Esophagus squamous epithelium (tissue), 5 donors: ENCODE measurements around the gene SMAD7. TPM values are rescaled to one million over a fixed set of nuclear protein-coding genes. Genes with fewer than 3 reads are reported as not detected.

Source experiments
- DNase-seq: peaks from one replicate; lab custom pipeline; 2025; lab: John Stamatoyannopoulos, UW
- H3K27ac ChIP-seq, 4 donors: fragments of 200-600 bp; sonication (generic); one replicate each; pipeline ENCODE4 v1.5.1; 2016 to 2019; ENCODE audit warnings: mild to moderate bottlenecking in 1 of 4
- H3K27me3 ChIP-seq, 4 donors: fragments of 200-600 bp; sonication (generic); 1 replicate in 3 of 4; 2 replicates in 1 of 4; pipeline versions ENCODE4 v1.5.1 to v1.6.0; 2017 to 2021; ENCODE audit warnings: antibody characterized with exemption in 1 of 4
- H3K36me3 ChIP-seq, 3 donors: fragments of 200-600 bp; sonication (generic); one replicate each; pipeline ENCODE4 v1.5.1; 2016 to 2019
- H3K4me1 ChIP-seq, 3 donors: fragments of 200-600 bp; sonication (generic); one replicate each; pipeline ENCODE4 v1.5.1; 2017 to 2019
- H3K4me3 ChIP-seq, 4 donors: fragments of 200-600 bp; sonication (generic); 1 replicate in 3 of 4; 2 replicates in 1 of 4; pipeline ENCODE4 v1.5.1; 2016 to 2019; ENCODE audit warnings: mild to moderate bottlenecking in 2 of 4, moderate library complexity in 1 of 4
- H3K9me3 ChIP-seq, 3 donors: fragments of 200-600 bp; sonication (generic); one replicate each; pipeline ENCODE4 v1.5.1; 2016 to 2019
- POLR2A ChIP-seq, 4 donors: fragments of 450-650 bp; IDR thresholded peaks; one replicate each; pipeline ENCODE4 v1.6.1; 2017; ENCODE audit warnings: antibody characterized with exemption in 4 of 4, mild to moderate bottlenecking in 4 of 4, moderate library complexity in 3 of 4
- WGBS, 2 donors: methylation state at CpG; one replicate each; pipeline ENCODE4 v1.1.5; 2018; 5-methylcytosine and 5-hydroxymethylcytosine counted together
- intact Hi-C: fragments of 100-400 bp; cut with DNase I; formaldehyde crosslinking; loops from one replicate; pipeline ENCODE4 v1.15.0; 2022
- total RNA-seq, 4 donors: library from RNA; depleted of rRNA; stranded (reverse); fragments of >200 nt; gene quantifications; one replicate each; pipeline ENCODE4 v1.1.0, GENCODE V29; 2016
- TF ChIP-seq, protein P1 (sequence below), 6 experiments: fragments of 450-650 bp in 4 of 6; fragments of 200-600 bp in 2 of 6; sonication (generic) in 2 of 6; IDR thresholded peaks; one replicate each; pipeline ENCODE4 v1.5.1; 2016 to 2019; ENCODE audit warnings: antibody characterized with exemption in 6 of 6, mild to moderate bottlenecking in 4 of 6, moderate library complexity in 4 of 6
- donor health status: DM: yes; HTN: yes; CAD: no.

SMAD7 gene, protein sequence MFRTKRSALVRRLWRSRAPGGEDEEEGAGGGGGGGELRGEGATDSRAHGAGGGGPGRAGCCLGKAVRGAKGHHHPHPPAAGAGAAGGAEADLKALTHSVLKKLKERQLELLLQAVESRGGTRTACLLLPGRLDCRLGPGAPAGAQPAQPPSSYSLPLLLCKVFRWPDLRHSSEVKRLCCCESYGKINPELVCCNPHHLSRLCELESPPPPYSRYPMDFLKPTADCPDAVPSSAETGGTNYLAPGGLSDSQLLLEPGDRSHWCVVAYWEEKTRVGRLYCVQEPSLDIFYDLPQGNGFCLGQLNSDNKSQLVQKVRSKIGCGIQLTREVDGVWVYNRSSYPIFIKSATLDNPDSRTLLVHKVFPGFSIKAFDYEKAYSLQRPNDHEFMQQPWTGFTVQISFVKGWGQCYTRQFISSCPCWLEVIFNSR
- total RNA-seq: 10 to 100 TPM in 2 of 4 donors, 1 to 10 TPM in 2; 4.2 to 26.5 (median 9.0) TPM

DNA sequence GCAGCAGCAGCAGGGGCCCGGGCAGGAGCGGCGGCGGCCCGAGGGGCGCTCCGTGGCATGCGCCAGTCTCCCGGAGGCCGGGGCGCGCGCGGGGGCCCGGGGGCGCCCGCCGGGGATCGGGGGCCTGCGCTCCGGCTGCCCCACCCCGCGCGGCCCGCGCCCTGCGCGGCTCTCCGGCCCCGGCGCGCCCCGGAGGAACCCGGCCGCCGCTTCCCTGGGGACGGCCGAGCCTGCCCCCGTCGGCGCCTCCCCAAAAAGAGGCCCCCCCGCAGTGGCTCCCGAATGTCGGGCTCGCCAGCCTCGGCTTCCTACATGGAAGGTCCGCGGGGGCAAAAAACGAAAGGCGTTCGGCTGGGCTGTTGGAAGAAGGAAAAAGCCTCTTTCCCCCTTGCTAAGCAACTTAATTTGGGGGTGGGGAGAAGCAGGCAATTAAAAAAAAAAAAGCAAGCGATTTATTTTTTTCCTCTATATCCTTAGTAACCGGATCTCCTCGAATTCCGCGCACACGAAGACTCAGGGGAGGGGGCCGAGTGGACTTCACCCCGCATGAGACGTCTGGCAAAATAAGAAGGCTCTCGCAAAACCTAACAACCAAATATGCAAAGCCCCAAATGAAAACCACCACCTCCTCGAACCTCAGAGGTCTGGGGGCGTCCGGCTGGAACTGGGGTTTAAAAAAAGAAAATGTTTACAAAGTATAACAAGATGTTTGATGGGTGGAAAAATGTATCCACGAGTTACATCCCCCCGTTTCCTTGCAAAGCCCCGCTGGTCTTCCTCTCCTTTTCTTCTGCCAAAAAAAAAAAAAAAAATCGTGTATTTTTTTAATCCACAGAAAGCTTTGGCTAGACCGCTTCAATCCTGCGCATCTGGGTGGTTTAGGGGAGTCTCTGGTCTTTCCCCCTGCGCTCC is at the start of gene SMAD7:
TSS of gene SMAD7 (minus strand) at position 430 of the 912 bp plus-strand sequence. CDS start 541 bp downstream, outside the sequence.
- no peak for DNase-seq
- WGBS, 2 donors: 0 to 1% methylated on average over 20 to 28 of the region's 71 CpGs
- H3K27ac ChIP-seq: peak within 1 kb of the TSS; percentile 96 to 100 (median 98)
- H3K4me3 ChIP-seq: peak within 1 kb of the TSS; percentile 74 to 92 (median 88)
- no peaks in the 10 kb centered on the region for H3K9me3 ChIP-seq
- H3K4me1 ChIP-seq: peaks cover 27 to 82% (median 34%) of the 10 kb centered on the region in 3 donors
- intact Hi-C loops: no loop called here
- no peak for TF ChIP-seq POLR2A (IDR thresholded peaks at IDR 0.05)
- TF ChIP-seq, protein P1, sequence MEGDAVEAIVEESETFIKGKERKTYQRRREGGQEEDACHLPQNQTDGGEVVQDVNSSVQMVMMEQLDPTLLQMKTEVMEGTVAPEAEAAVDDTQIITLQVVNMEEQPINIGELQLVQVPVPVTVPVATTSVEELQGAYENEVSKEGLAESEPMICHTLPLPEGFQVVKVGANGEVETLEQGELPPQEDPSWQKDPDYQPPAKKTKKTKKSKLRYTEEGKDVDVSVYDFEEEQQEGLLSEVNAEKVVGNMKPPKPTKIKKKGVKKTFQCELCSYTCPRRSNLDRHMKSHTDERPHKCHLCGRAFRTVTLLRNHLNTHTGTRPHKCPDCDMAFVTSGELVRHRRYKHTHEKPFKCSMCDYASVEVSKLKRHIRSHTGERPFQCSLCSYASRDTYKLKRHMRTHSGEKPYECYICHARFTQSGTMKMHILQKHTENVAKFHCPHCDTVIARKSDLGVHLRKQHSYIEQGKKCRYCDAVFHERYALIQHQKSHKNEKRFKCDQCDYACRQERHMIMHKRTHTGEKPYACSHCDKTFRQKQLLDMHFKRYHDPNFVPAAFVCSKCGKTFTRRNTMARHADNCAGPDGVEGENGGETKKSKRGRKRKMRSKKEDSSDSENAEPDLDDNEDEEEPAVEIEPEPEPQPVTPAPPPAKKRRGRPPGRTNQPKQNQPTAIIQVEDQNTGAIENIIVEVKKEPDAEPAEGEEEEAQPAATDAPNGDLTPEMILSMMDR (IDR thresholded peaks at IDR 0.05): no peak
- no peaks in the 10 kb centered on the region for H3K27me3 ChIP-seq
- peaks cover 0 to under 1% (median 0%) of the 10 kb centered on the region in 3 donors for H3K36me3 ChIP-seq

DNA sequence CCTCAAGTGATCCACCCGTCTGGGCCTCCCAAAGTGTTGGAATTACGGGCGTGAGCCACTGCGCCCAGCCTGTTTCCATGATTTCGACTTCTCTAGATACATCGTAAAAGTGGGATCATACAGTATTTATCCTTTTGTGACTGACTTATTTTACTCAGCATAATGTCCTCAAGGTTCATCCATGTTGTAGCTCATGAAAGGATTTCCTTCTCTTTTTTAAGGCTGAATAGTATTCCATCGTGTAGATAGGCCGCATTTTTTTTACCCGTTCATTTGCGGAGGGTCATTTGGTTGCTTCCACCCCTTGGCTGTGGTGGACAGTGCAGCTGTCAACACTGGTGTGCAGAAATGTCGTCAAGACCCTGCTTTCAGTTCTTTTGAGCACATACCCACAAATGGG is 48.8 kb upstream of the SMAD7 start:
- H3K4me3 ChIP-seq: no peak overlapping the region
- no peaks in the 10 kb centered on the region for H3K9me3 ChIP-seq
- 86 to 95% methylated on average over 11 of the region's 11 CpGs for WGBS, 2 donors
- TF ChIP-seq, protein P1 (IDR thresholded peaks at IDR 0.05): no peak
- no peak for TF ChIP-seq POLR2A (IDR thresholded peaks at IDR 0.05)
- DNase-seq: no peak
- H3K4me1 ChIP-seq: peaks cover 0 to 29% (median 12%) of the 10 kb centered on the region in 3 donors
- intact Hi-C loops: no loop called here
- no peaks in the 10 kb centered on the region for H3K27me3 ChIP-seq
- H3K36me3 ChIP-seq: no peaks in the 10 kb centered on the region
- no peak overlapping the region for H3K27ac ChIP-seq

DNA sequence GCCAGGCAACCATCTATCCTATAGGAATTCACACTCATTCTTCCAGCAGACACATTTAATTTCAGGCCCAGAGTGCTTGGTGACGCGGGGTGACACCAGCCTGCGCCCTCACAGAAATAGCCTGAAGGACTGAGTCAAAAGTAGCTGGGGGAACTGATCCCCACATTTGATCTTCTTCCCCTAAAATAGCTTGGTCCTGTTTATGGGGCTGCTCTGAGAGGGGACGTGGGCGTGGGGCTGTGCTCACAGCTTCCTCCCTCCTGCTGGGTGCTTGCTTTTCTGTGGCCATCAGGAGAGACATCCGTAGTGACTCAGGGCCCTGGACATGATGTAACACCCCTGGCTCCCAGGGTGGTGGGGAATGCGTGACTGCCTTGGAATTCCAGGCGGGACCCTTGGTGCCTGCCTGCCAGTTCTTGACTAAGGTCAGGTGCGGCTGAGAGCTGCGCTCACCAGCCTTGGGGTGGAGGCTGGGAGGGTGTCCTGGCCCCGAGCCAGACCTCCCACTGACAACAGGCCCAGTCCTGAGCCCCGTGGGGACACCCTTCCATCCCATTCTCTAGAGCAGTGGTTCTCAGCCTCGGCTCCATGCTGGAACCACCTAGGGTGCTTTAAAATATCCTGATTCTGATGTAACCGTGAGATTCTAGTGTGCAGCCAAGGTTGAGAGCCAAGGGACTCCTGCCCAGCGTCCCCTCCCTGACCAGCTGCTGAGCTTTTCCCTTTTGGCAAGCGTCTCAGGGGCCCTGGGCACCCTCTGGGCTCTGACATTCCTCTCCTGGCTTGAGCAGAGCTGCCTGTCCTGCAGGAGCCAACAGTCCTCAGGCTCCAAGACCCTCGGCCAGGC is 47.4 kb upstream of the SMAD7 start:
- peaks cover 0 to 43% (median 12%) of the 10 kb centered on the region in 3 donors for H3K4me1 ChIP-seq
- intact Hi-C loops: no loop called here
- H3K4me3 ChIP-seq: no peak overlapping the region
- TF ChIP-seq, protein P1 (IDR thresholded peaks at IDR 0.05): no peak
- no peak for TF ChIP-seq POLR2A (IDR thresholded peaks at IDR 0.05)
- H3K36me3 ChIP-seq: no peaks in the 10 kb centered on the region
- 37 to 63% methylated on average over 6 to 9 of the region's 17 CpGs for WGBS, 2 donors
- no peak for DNase-seq
- no peaks in the 10 kb centered on the region for H3K9me3 ChIP-seq
- peak overlapping the region in 2 of 4 donors; percentile 42 to 55 for H3K27ac ChIP-seq
- no peaks in the 10 kb centered on the region for H3K27me3 ChIP-seq

DNA sequence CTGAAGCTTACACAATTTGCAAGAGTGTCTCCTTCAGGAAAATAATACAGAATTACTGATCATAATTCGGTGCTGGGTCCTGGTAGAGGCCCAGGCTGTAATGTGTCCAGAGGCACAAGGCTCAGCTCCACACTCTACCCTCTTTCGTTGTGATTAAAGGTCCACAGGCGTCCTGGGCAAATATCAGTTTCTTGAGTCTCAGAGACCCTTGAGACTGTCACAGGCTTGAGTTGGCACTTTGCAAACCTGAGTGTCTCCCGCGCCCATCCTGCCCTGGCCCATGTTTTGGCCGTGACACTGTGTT is 46.9 kb upstream of the SMAD7 start:
- TF ChIP-seq, protein P1 (IDR thresholded peaks at IDR 0.05): no peak
- no peak for TF ChIP-seq POLR2A (IDR thresholded peaks at IDR 0.05)
- Histone ChIP-seq H3K4me1 (peaks cover 0 to 47% (median 12%) of the 10 kb centered on the region in 3 donors), H3K27me3 (no peaks in the 10 kb centered on the region), H3K4me3 (no peak overlapping the region), H3K9me3 (no peaks in the 10 kb centered on the region), H3K27ac (peak overlapping the region in 1 of 4 donors; percentile 55), H3K36me3 (no peaks in the 10 kb centered on the region)
- no peak for DNase-seq
- 75 to 81% methylated on average over 6 of the region's 6 CpGs for WGBS, 2 donors
- intact Hi-C loops: no loop called here
